ENCODE measurements around the gene SLC35F4.

Gene SLC35F4

GRCh38 chr14:57833323-57833722 is 32.6 kb downstream of the SLC35F4 start:
- no peaks in the 10 kb centered on the region for H3K4me1 ChIP-seq (ENCODE audit: control insufficient read depth, insufficient read depth, low read length)
- H3K27ac ChIP-seq (ENCODE audit: low read length), result no peak overlapping the region
- no peaks in the 10 kb centered on the region for H3K27me3 ChIP-seq (ENCODE audit: control insufficient read depth in 1 of 2, insufficient read depth in 2 of 2, low read length in 2 of 2)
- H3K9me3 ChIP-seq (ENCODE audit: control insufficient read depth in 2 of 2, low read length in 2 of 2), result no peaks in the 10 kb centered on the region
- no peak overlapping the region for H3K4me3 ChIP-seq (ENCODE audit: low read length in 2 of 2)
- H3K36me3 ChIP-seq (ENCODE audit: control insufficient read depth in 2 of 2, insufficient read depth in 2 of 2, low read length in 2 of 2), result no peaks in the 10 kb centered on the region
- H3K9ac ChIP-seq (ENCODE audit: low read length in 2 of 2), result no peak overlapping the region

GRCh38 chr14:57831981-57832380 is 33.9 kb downstream of the SLC35F4 start:
- Histone ChIP-seq H3K9me3 (ENCODE audit: control insufficient read depth in 2 of 2, low read length in 2 of 2) (no peaks in the 10 kb centered on the region), H3K4me3 (ENCODE audit: low read length in 2 of 2) (no peak overlapping the region), H3K9ac (ENCODE audit: low read length in 2 of 2) (no peak overlapping the region), H3K4me1 (ENCODE audit: control insufficient read depth, insufficient read depth, low read length) (no peaks in the 10 kb centered on the region), H3K27ac (ENCODE audit: low read length) (no peak overlapping the region), H3K36me3 (ENCODE audit: control insufficient read depth in 2 of 2, insufficient read depth in 2 of 2, low read length in 2 of 2) (no peaks in the 10 kb centered on the region), H3K27me3 (ENCODE audit: control insufficient read depth in 1 of 2, insufficient read depth in 2 of 2, low read length in 2 of 2) (no peaks in the 10 kb centered on the region)

DNA sequence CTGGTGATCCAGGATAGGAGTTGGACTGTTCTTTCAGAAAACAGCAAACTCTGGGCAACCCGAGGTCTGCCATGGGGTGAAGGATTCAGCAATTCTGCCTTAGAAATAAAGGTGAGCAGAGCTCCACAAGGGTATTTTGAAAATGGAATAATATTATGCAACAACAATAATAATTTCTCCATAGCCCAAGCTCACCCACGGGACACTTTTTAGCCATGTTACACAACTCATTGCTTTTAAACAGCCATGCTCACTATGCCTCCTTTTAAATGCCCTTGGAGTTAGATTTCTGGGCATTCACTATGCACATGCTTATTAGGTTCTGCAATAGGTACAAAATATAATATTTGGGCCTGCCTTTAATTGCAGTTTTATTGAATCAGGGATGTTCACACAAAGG is 37.2 kb downstream of the SLC35F4 start:
- Histone ChIP-seq H3K4me3 (ENCODE audit: low read length in 2 of 2) (no peak overlapping the region), H3K36me3 (ENCODE audit: control insufficient read depth in 2 of 2, insufficient read depth in 2 of 2, low read length in 2 of 2) (no peaks in the 10 kb centered on the region), H3K27me3 (ENCODE audit: control insufficient read depth in 1 of 2, insufficient read depth in 2 of 2, low read length in 2 of 2) (no peaks in the 10 kb centered on the region), H3K27ac (ENCODE audit: low read length) (no peak overlapping the region), H3K9me3 (ENCODE audit: control insufficient read depth in 2 of 2, low read length in 2 of 2) (no peaks in the 10 kb centered on the region), H3K4me1 (ENCODE audit: control insufficient read depth, insufficient read depth, low read length) (no peaks in the 10 kb centered on the region), H3K9ac (ENCODE audit: low read length in 2 of 2) (no peak overlapping the region)

DNA sequence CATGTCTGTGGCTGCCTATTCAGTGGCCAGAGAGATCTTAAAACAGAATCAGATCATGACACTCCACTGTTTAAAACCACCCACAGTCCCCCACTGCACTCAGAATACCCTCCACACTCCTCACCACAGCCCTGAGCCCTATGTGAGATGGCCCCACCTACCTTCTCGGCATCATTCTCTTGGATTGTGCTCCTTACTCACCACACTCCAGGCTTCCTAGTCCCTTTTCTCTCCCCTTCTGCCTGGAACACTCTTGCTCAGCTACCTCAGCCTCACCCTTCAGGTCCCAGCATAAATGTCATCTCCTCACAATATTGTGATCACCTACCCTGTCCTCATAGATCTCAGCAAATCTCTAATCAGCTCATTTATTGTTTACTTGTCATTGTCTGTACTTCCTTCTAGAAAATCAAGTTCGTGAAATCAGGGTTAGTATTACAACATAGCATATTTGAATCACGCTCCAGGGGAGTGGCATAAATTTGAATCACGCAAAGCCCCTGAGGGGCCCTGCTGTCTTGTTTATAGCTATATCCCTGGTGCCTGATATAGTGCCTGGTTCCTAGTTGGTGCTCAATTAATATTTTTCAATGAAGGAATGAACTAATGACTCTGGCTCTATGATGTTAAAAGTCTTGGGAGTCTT is 42.8 kb downstream of the SLC35F4 start:
- no peaks in the 10 kb centered on the region for H3K9me3 ChIP-seq (ENCODE audit: control insufficient read depth in 2 of 2, low read length in 2 of 2)
- no peak overlapping the region for H3K27ac ChIP-seq (ENCODE audit: low read length)
- H3K4me3 ChIP-seq (ENCODE audit: low read length in 2 of 2), result no peak overlapping the region
- no peaks in the 10 kb centered on the region for H3K4me1 ChIP-seq (ENCODE audit: control insufficient read depth, insufficient read depth, low read length)
- H3K27me3 ChIP-seq (ENCODE audit: control insufficient read depth in 1 of 2, insufficient read depth in 2 of 2, low read length in 2 of 2), result no peaks in the 10 kb centered on the region
- H3K9ac ChIP-seq (ENCODE audit: low read length in 2 of 2), result no peak overlapping the region
- H3K36me3 ChIP-seq (ENCODE audit: control insufficient read depth in 2 of 2, insufficient read depth in 2 of 2, low read length in 2 of 2), result no peaks in the 10 kb centered on the region

- Histone ChIP-seq H3K4me1 (ENCODE audit: control insufficient read depth, insufficient read depth, low read length) (no peaks in the 10 kb centered on the region), H3K27me3 (ENCODE audit: control insufficient read depth in 1 of 2, insufficient read depth in 2 of 2, low read length in 2 of 2) (no peaks in the 10 kb centered on the region), H3K36me3 (ENCODE audit: control insufficient read depth in 2 of 2, insufficient read depth in 2 of 2, low read length in 2 of 2) (no peaks in the 10 kb centered on the region), H3K9me3 (ENCODE audit: control insufficient read depth in 2 of 2, low read length in 2 of 2) (no peaks in the 10 kb centered on the region), H3K27ac (ENCODE audit: low read length) (no peak overlapping the region), H3K4me3 (ENCODE audit: low read length in 2 of 2) (no peak overlapping the region), H3K9ac (ENCODE audit: low read length in 2 of 2) (no peak overlapping the region)
These were observed 43.8 kb downstream of the SLC35F4 start for GRCh38 chr14:57822081-57822480.

DNA sequence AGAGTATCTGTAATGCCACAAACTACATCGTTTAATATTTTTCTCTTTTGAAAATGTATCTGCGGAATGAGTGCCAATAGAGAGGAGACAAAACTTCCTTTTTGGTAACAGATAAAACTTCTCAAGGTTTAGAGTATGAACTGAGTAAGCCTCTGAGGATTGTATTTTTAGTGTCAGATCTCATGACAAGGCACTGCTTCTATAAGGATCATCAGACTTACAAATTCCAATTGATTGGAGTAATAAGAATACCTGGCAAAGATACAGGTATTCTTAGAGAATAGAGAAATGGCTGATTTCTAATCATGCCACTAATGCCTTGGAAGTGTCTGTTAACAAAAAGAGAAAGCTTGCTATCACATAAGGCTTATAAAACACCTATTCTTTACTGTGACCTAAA is 45.3 kb downstream of the SLC35F4 start:
- Histone ChIP-seq H3K4me3 (ENCODE audit: low read length in 2 of 2) (no peak overlapping the region), H3K9me3 (ENCODE audit: control insufficient read depth in 2 of 2, low read length in 2 of 2) (no peaks in the 10 kb centered on the region), H3K9ac (ENCODE audit: low read length in 2 of 2) (no peak overlapping the region), H3K4me1 (ENCODE audit: control insufficient read depth, insufficient read depth, low read length) (no peaks in the 10 kb centered on the region), H3K27me3 (ENCODE audit: control insufficient read depth in 1 of 2, insufficient read depth in 2 of 2, low read length in 2 of 2) (no peaks in the 10 kb centered on the region), H3K36me3 (ENCODE audit: control insufficient read depth in 2 of 2, insufficient read depth in 2 of 2, low read length in 2 of 2) (no peaks in the 10 kb centered on the region), H3K27ac (ENCODE audit: low read length) (no peak overlapping the region)

GRCh38 chr14:57818511-57818910 is 47.4 kb downstream of the SLC35F4 start:
- no peak overlapping the region for H3K9ac ChIP-seq (ENCODE audit: low read length in 2 of 2)
- no peaks in the 10 kb centered on the region for H3K9me3 ChIP-seq (ENCODE audit: control insufficient read depth in 2 of 2, low read length in 2 of 2)
- no peaks in the 10 kb centered on the region for H3K36me3 ChIP-seq (ENCODE audit: control insufficient read depth in 2 of 2, insufficient read depth in 2 of 2, low read length in 2 of 2)
- H3K4me3 ChIP-seq (ENCODE audit: low read length in 2 of 2), result no peak overlapping the region
- no peaks in the 10 kb centered on the region for H3K27me3 ChIP-seq (ENCODE audit: control insufficient read depth in 1 of 2, insufficient read depth in 2 of 2, low read length in 2 of 2)
- H3K27ac ChIP-seq (ENCODE audit: low read length), result no peak overlapping the region
- H3K4me1 ChIP-seq (ENCODE audit: control insufficient read depth, insufficient read depth, low read length), result no peaks in the 10 kb centered on the region

DNA sequence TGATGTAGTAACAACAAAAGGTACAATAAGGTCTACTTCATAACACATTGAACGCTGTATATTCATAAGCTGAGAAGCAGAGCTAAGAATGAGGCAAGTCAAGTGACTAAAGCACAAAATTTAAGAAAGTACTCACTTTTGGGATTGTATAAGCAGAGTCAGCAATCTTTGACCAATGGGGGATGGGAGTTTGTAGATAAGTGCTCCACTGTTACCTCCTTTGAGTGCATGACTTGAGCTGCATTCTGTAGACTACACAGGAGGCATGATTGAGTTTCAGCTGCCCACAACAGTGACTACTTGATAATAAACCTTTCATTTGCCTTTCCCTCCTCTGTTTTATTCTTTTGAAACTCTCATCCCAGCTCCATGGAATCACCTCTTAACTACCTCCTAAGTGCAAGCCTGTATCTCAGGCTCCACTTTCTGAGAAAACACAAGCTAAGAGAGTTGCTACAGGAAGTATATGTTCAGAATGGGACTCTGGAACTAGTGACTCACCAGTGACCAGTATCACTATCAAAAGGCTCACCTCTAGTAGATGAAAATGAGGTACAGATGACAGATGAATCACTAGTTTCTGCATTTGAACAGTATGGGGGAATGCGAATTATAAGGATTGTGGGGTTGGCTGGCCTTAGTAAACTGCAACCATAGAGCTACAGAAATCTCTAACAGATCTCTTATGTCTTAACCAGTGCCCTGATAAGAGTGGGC is 49.2 kb downstream of the SLC35F4 start:
- Histone ChIP-seq H3K4me3 (ENCODE audit: low read length in 2 of 2) (no peak overlapping the region), H3K27ac (ENCODE audit: low read length) (no peak overlapping the region), H3K9me3 (ENCODE audit: control insufficient read depth in 2 of 2, low read length in 2 of 2) (no peaks in the 10 kb centered on the region), H3K9ac (ENCODE audit: low read length in 2 of 2) (no peak overlapping the region), H3K4me1 (ENCODE audit: control insufficient read depth, insufficient read depth, low read length) (no peaks in the 10 kb centered on the region), H3K36me3 (ENCODE audit: control insufficient read depth in 2 of 2, insufficient read depth in 2 of 2, low read length in 2 of 2) (no peaks in the 10 kb centered on the region), H3K27me3 (ENCODE audit: control insufficient read depth in 1 of 2, insufficient read depth in 2 of 2, low read length in 2 of 2) (no peaks in the 10 kb centered on the region)

- no peak overlapping the region for H3K9ac ChIP-seq (ENCODE audit: low read length in 2 of 2)
- no peaks in the 10 kb centered on the region for H3K9me3 ChIP-seq (ENCODE audit: control insufficient read depth in 2 of 2, low read length in 2 of 2)
- H3K27me3 ChIP-seq (ENCODE audit: control insufficient read depth in 1 of 2, insufficient read depth in 2 of 2, low read length in 2 of 2), result no peaks in the 10 kb centered on the region
- no peaks in the 10 kb centered on the region for H3K4me1 ChIP-seq (ENCODE audit: control insufficient read depth, insufficient read depth, low read length)
- H3K4me3 ChIP-seq (ENCODE audit: low read length in 2 of 2), result no peak overlapping the region
- H3K36me3 ChIP-seq (ENCODE audit: control insufficient read depth in 2 of 2, insufficient read depth in 2 of 2, low read length in 2 of 2), result no peaks in the 10 kb centered on the region
- no peak overlapping the region for H3K27ac ChIP-seq (ENCODE audit: low read length)
These were observed 51.2 kb downstream of the SLC35F4 start for GRCh38 chr14:57814726-57815125.

- Histone ChIP-seq H3K4me1 (ENCODE audit: control insufficient read depth, insufficient read depth, low read length) (no peaks in the 10 kb centered on the region), H3K36me3 (ENCODE audit: control insufficient read depth in 2 of 2, insufficient read depth in 2 of 2, low read length in 2 of 2) (no peaks in the 10 kb centered on the region), H3K4me3 (ENCODE audit: low read length in 2 of 2) (no peak overlapping the region), H3K9ac (ENCODE audit: low read length in 2 of 2) (no peak overlapping the region), H3K27me3 (ENCODE audit: control insufficient read depth in 1 of 2, insufficient read depth in 2 of 2, low read length in 2 of 2) (no peaks in the 10 kb centered on the region), H3K9me3 (ENCODE audit: control insufficient read depth in 2 of 2, low read length in 2 of 2) (no peaks in the 10 kb centered on the region), H3K27ac (ENCODE audit: low read length) (no peak overlapping the region)
These were observed 53.2 kb downstream of the SLC35F4 start for GRCh38 chr14:57812741-57813140.

DNA sequence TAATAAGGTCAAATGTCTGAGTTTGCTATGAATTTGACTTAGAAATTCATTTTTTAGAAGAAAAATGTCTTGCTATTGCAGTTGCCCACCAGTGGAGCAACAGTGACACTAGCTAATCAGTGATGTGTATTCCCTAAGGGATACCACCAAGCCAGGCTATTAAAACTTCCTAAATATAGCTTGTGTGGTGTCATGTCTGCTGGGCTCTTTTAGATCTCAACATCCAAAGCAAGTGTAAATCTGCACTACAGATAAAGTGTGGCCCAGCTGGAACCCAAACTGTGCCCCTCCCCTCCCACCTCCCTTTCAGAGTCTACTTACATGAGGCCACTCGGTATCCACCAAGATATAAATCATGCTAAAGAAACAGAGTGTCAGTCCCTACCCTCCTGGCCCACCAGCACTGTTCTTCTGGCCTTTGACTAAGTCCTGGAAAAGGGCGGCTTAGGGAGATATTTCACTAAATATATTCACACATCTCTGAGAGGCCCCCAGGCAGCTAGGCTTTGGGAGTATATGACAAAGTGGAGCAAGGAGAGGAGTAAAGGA is 53.8 kb downstream of the SLC35F4 start:
- H3K27ac ChIP-seq (ENCODE audit: low read length), result no peak overlapping the region
- no peaks in the 10 kb centered on the region for H3K9me3 ChIP-seq (ENCODE audit: control insufficient read depth in 2 of 2, low read length in 2 of 2)
- no peak overlapping the region for H3K9ac ChIP-seq (ENCODE audit: low read length in 2 of 2)
- no peaks in the 10 kb centered on the region for H3K4me1 ChIP-seq (ENCODE audit: control insufficient read depth, insufficient read depth, low read length)
- H3K27me3 ChIP-seq (ENCODE audit: control insufficient read depth in 1 of 2, insufficient read depth in 2 of 2, low read length in 2 of 2), result no peaks in the 10 kb centered on the region
- H3K36me3 ChIP-seq (ENCODE audit: control insufficient read depth in 2 of 2, insufficient read depth in 2 of 2, low read length in 2 of 2), result no peaks in the 10 kb centered on the region
- no peak overlapping the region for H3K4me3 ChIP-seq (ENCODE audit: low read length in 2 of 2)
